Measurements from ENCODE around the gene WDR70. TPM values are rescaled to one million over a fixed set of nuclear protein-coding genes. Genes with fewer than 3 reads are reported as not detected.
"Not testable (repeated sequence)": the region's sequence is repeated elsewhere in the genome, so short reads cannot be mapped to it uniquely, and the experiment has no call there.

WDR70 gene
- total RNA-seq, 1 donor from 2014 or later, result 17.6 TPM

DNA sequence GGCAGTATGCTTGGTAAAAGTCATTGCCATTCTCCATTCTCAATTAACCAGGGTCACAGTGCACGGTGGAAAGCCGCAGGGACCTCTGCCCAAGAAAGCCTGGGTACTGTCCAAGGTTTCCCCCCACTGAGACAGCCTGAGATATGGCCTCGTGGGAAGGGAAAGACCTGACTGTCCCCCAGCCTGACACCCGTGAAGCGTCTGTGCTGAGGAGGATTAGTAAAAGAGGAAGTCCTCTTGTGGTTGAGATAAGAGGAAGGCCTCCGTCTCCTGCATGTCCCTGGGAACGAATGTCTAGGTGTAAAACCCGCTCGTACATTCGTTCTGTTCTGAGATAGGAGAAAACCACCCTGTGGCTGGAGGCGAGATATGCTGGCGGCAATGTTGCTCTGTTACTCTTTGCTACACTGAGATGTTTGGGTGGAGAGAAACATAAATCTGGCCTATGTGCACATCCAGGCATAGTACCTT lies 293.0 kb downstream of the WDR70 start:
- not testable (repeated sequence) for DNase-seq (ENCODE audit: extremely low read depth, low read depth, low spot score)

GRCh38 chr5:37674361-37674760 lies 295.2 kb downstream of the WDR70 start:
- DNase-seq (ENCODE audit: extremely low read depth, low read depth, low spot score), result not testable (repeated sequence)

GRCh38 chr5:37679326-37679725 lies 300.2 kb downstream of the WDR70 start:
- not testable (repeated sequence) for DNase-seq (ENCODE audit: extremely low read depth, low read depth, low spot score)

GRCh38 chr5:37679903-37680302 lies 300.8 kb downstream of the WDR70 start:
- not testable (repeated sequence) for DNase-seq (ENCODE audit: extremely low read depth, low read depth, low spot score)

DNA sequence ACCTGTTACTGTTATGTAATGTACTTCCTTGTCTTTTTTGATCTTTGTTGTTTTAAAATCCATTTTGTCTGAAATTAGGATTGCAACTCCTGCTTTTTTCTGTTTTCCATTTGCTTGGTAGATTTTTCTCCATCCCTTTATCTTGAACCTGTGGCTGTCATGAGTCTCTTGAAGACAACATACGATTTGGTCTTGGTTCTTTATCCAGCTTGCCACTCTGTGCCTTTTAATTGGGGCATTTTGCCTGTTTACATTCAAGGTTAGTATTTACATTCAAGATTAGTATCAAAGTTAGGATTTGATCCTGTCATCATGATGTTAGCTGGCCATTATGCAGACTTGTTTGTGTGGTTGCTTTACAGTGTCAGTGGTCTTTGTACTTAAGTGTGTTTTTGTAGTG lies 304.0 kb downstream of the WDR70 start:
- DNase-seq (ENCODE audit: extremely low read depth, low read depth, low spot score), result no peak

DNA sequence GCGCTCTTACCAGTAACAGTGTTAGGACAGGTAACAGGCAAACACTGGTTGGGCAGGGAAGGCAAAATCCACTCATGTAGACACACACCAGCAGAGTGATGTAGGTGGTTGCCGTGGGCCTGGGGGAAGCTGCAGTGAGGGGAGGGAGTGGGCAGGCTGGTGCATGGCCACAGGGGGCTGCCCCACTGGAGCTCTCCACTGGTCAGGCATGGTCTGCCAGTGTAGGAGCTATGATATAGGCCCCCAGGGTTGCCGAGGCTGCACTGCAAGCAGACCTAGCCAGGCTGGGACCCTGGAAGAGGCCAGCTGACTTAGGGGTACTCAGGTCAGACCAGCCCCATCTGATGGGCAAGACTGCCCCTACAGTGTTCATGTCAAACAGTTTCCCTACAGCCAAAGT lies 306.1 kb downstream of the WDR70 start:
- no peak for DNase-seq (ENCODE audit: extremely low read depth, low read depth, low spot score)

DNA sequence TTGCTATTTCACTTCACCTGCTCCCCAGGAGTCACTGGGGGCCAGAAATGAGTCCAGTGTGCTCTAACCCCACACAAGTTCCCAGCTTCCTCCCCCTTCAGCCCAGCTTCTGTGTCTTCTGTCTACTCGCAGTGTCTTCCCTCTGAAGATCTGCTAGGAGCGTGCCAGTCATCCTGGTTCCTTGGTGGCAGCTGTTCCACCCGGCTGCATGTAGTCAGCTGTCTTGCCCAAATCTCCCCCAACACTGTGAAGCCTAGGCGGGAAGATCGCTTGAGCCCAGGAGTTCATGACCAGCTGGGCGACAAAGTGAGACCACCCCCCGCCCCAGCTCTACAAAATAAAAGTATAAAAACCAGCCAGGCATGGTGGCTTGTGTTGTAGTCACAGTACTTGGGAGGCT lies 306.7 kb downstream of the WDR70 start:
- DNase-seq (ENCODE audit: extremely low read depth, low read depth, low spot score), result no peak

- DNase-seq (ENCODE audit: extremely low read depth, low read depth, low spot score), result not testable (repeated sequence)
Measured at GRCh38 chr5:37688925-37689324, 309.8 kb downstream of the WDR70 start.

- DNase-seq (ENCODE audit: extremely low read depth, low read depth, low spot score), result not testable (repeated sequence)
Measured at GRCh38 chr5:37694333-37694732, 315.2 kb downstream of the WDR70 start.

- DNase-seq (ENCODE audit: extremely low read depth, low read depth, low spot score), result no peak
Measured at GRCh38 chr5:37694867-37695266, 315.7 kb downstream of the WDR70 start.

DNA sequence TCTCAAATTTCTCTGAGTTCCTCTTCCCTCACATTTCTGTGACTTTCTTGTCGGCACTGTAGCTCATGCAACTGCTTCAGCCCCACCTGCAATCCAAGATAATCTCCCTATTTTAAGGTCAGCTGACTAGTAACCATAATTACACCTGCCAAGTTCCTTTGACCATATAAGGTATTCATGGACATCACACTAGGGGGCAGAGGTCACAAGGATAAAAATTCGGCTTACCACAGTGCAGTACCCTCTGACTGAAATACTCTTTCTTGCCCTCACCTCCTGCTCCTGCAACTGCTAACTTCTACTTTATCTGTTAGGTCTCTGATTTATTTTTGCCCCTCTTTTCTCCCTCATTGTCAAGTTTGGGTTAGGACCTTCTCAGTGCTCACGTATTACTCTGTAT lies 316.5 kb downstream of the WDR70 start:
- no peak for DNase-seq (ENCODE audit: extremely low read depth, low read depth, low spot score)

- DNase-seq (ENCODE audit: extremely low read depth, low read depth, low spot score), result no peak
Measured at GRCh38 chr5:37696190-37697021, 317.3 kb downstream of the WDR70 start.

GRCh38 chr5:37701868-37702267 lies 322.8 kb downstream of the WDR70 start:
- no peak for DNase-seq (ENCODE audit: extremely low read depth, low read depth, low spot score)

- no peak for DNase-seq (ENCODE audit: extremely low read depth, low read depth, low spot score)
Measured at GRCh38 chr5:37703841-37704241, 324.7 kb downstream of the WDR70 start.

GRCh38 chr5:37704406-37704805 lies 325.3 kb downstream of the WDR70 start:
- no peak for DNase-seq (ENCODE audit: extremely low read depth, low read depth, low spot score)

DNA sequence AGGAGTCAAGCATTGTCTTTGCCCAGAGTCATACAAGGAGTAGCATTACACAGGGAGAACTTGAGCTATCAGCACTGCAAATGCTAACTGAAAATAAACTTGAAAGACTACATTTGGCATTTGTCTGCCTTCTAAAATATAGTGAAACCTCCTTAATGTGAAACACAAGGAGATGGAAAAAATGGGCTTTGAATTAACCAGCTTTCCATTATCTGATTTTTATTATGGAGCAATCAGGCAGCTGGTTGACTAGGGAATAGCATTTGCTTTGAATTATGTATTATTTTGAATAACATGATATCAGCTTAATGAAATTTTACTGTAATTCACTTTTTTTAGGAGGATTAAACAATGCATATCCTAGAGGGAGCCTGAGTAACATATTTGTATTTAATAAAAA lies 329.9 kb downstream of the WDR70 start:
- no peak for DNase-seq (ENCODE audit: extremely low read depth, low read depth, low spot score)

GRCh38 chr5:37710965-37711364 lies 331.8 kb downstream of the WDR70 start:
- no peak for DNase-seq (ENCODE audit: extremely low read depth, low read depth, low spot score)

DNA sequence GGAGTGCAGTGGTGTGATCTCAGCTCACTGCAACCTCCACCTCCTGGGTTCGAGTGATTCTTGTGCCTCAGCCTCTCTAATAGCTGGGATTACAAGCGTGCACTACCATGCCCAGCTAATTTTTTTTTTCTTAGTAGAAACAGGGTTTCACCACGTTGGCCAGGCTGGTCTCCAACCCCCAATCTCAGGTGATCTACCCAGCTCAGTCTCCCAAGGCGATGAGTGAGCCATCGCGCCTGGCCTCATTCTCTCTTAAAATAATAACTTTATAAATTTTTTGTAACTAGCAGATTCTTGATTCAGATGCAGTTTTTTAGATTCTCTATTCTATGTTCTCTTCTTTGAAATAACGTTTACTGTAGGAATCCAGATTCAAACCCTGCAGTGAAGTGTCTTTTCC lies 333.6 kb downstream of the WDR70 start:
- DNase-seq (ENCODE audit: extremely low read depth, low read depth, low spot score), result no peak

DNA sequence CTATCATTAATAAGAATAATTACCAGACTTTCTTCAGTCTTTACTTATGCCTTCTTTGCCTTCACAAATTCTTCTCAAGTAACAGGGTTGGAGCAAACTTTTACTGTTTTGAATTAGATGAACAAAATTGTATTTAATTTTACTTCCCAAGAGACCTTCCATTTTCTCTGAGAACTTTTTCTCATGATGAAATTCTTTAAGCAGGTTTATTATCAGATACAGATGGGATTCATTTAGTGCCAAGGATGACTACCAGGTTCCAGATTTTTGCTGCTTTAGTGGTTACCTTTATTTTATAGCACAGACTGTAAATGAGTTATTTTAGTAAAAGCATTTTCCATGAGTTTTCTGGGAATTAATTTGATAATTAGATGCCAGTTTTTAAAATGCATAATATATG lies 335.6 kb downstream of the WDR70 start:
- DNase-seq (ENCODE audit: extremely low read depth, low read depth, low spot score), result no peak

GRCh38 chr5:37715361-37715760 lies 336.2 kb downstream of the WDR70 start:
- DNase-seq (ENCODE audit: extremely low read depth, low read depth, low spot score), result no peak

DNA sequence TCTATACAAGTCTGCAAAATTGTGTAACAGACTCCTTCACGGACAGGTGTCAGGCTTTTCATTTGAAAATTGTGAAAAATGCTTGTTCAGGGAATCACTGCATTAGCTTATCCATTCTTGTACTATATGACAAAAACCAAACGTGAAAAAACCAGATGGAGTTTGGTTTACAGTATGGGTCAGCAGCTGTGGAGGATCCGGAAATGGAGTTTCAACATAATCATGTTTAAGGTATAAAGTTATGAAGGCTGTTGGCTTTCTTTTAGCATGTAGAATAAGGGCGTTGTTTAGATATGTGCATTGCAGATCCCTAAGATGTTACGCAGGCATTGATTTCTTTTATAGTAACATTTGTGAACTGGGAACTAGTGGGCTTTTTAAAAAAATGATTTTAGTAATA lies 336.9 kb downstream of the WDR70 start:
- no peak for DNase-seq (ENCODE audit: extremely low read depth, low read depth, low spot score)

GRCh38 chr5:37716405-37716804 lies 337.3 kb downstream of the WDR70 start:
- DNase-seq (ENCODE audit: extremely low read depth, low read depth, low spot score), result no peak

DNA sequence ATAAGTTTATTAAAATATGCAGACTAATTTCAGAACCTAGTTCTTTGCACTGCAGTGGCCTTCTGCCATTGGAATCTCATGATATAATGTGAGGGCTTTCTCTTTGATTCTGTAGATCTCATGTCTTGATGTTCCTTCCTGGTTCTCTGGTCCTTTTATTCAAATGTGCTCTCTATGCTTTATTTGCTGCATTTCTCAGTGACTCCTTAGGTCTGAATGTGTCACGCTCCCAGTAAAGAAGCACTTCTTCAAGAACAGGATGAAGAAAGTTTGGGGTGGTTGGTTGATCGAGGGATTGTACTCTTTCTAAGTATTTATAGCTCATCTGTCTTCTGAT lies 338.1 kb downstream of the WDR70 start:
- no peak for DNase-seq (ENCODE audit: extremely low read depth, low read depth, low spot score)

All from glomerular endothelial cell (primary cell).